ENCODE results near the gene CXorf49.
"Not testable (repeated sequence)": the region's sequence is repeated elsewhere in the genome, so short reads cannot be mapped to it uniquely, and the experiment has no call there.

DNA sequence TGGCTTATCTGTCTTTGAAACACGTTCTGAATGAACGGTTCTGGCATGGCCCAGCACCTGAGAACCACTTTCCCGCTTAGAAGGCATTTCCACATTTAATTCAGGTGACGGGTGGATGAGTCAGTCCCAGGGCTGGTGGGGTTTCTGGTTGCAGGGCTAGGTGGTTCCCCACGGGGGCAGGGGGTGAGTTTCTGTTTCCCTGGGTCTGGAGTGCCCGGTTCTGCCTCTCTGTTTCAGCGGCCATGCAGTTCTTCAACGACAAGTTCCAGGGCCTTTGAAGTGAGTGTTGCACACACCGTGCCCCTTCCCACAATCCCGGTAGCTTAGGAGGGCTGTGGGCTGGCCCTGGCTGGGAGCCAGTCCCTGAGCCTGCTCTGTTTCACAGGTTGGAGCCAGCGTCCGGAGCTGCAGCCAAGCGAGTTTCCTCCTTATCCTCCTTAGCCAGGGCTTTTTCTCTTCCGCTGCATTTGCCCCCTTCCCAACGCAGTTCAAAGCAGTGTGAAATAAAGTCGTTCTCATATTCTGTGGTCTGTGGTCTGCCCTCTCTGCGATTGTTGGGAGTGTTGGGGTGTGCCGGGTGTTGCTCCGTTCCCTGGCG lies 2.3 kb upstream of the CXorf49 start:
- TF ChIP-seq, protein P1, sequence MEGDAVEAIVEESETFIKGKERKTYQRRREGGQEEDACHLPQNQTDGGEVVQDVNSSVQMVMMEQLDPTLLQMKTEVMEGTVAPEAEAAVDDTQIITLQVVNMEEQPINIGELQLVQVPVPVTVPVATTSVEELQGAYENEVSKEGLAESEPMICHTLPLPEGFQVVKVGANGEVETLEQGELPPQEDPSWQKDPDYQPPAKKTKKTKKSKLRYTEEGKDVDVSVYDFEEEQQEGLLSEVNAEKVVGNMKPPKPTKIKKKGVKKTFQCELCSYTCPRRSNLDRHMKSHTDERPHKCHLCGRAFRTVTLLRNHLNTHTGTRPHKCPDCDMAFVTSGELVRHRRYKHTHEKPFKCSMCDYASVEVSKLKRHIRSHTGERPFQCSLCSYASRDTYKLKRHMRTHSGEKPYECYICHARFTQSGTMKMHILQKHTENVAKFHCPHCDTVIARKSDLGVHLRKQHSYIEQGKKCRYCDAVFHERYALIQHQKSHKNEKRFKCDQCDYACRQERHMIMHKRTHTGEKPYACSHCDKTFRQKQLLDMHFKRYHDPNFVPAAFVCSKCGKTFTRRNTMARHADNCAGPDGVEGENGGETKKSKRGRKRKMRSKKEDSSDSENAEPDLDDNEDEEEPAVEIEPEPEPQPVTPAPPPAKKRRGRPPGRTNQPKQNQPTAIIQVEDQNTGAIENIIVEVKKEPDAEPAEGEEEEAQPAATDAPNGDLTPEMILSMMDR (conservative IDR thresholded peaks at IDR 0.05 in 1 of 2, IDR thresholded peaks at IDR 0.05 in 1 of 2; ENCODE audit: low read depth in 1 of 2, low read length in 2 of 2): not testable (repeated sequence)
- TF ChIP-seq EZH2 (IDR thresholded peaks at IDR 0.05; ENCODE audit: low read length, missing control alignments): not testable (repeated sequence)
